Erythroblast (primary cell): ENCODE data around the gene COL6A3.

ENCODE experiments used
- GATA1 ChIP-seq: IDR thresholded peaks from 2 replicates; pipeline ENCODE4 v1.6.1; 2011; ENCODE audit warnings: low read depth, mild to moderate bottlenecking, control low read depth, low read length, moderate library complexity
- POLR2A ChIP-seq: IDR thresholded peaks from 2 replicates; pipeline ENCODE4 v1.6.1; 2011; ENCODE audit warnings: mild to moderate bottlenecking, low read length

DNA sequence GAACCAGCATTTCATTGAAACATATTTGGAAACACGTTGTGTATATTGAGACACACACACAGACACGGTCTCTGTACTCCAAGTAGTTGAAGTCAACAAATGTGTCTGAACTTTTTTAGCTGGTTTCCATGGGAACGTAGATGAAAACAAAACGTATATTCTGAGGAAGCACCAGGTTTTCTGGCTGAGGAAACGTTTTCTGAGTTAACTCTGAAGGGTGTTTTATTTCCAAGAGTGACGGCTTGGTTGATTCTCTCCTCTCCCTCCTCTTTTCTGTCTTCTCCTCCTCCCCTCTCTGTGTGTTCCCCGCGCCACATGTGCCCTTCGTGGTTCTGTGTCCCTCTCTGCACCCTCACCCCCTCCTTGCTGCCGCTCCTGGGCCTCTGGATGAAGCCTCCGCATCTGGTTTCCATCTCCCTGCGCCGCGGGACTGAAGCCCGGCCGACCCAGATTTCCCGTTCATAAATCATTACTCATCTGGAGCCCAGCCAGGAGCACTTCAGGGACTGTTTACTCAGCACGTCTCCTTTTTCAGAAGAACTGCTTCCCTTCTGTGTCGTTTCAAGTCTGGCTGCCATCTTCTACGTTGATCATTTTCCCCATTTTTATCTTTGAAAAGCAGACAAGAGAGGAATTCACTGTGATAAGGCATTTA is 122.7 kb downstream of the COL6A3 start:
- TF ChIP-seq POLR2A = no peak
- no peak for TF ChIP-seq GATA1
